ENCODE data around the gene THEMIS.
A peak's percentile ranks its signal among the peaks of the same experiment; 100 is the strongest.
"Not testable (repeated sequence)": the region's sequence is repeated elsewhere in the genome, so short reads cannot be mapped to it uniquely, and the experiment has no call there.

THEMIS gene

DNA sequence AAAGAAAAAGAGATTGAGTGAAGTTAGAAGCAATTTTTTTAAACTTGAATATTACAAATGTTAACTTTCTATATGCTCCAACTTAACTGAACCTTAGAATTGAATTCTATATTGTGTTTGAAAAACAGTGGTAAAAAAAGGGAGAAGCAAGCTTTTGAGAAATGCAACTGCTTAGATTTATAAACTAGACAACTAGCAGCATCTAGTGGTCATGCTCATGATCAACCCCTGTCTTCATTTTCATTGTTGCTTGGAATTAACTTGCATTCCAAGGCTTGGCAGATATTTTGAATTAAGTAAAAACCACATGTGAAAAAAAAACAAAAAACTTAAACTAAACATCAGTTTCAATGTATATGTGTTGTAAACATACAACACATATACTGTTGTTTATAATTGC, 210.8 kb downstream of the THEMIS start:
- H3K9me3 ChIP-seq = no peaks in the 10 kb centered on the region
- DNase-seq (ENCODE audit: low spot score in 2 of 2) = peak in 1 of 2 experiments; percentile 31
- no peaks in the 10 kb centered on the region for H3K36me3 ChIP-seq (replicated peaks)
- H3K4me3 ChIP-seq = no peak overlapping the region
- H3K4me1 ChIP-seq = no peaks in the 10 kb centered on the region
- in situ Hi-C loops (cut with MboI; ENCODE audit: low sequenced_read_pairs) = no loop called here
- no peaks in the 10 kb centered on the region; the same call in 1 of the 2 replicates for H3K27me3 ChIP-seq (ENCODE audit: low read depth)

DNA sequence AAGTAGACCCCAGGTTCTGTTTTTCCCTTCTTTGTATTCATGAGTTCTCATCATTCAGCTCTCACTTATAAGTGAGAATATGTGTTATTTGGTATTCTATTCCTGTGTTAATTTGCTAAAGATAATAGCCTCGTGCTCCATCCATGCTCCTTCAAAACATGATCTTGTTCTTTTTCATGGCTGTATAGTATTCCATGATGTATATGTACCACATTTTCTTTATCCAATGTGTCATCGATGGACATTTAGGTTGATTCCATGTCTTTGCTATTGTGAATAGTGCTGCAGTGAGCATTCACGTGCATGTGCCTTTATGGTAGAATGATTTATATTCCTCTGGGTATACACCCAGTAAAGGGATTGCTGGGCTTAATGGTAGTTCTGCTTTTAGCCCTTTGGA, 213.4 kb downstream of the THEMIS start:
- H3K4me3 ChIP-seq; H3K4me1 ChIP-seq; H3K27me3 ChIP-seq (ENCODE audit: low read depth); H3K36me3 ChIP-seq (replicated peaks); in situ Hi-C loops (cut with MboI; ENCODE audit: low sequenced_read_pairs); DNase-seq (ENCODE audit: low spot score in 2 of 2); H3K9me3 ChIP-seq: not testable (repeated sequence)

DNA sequence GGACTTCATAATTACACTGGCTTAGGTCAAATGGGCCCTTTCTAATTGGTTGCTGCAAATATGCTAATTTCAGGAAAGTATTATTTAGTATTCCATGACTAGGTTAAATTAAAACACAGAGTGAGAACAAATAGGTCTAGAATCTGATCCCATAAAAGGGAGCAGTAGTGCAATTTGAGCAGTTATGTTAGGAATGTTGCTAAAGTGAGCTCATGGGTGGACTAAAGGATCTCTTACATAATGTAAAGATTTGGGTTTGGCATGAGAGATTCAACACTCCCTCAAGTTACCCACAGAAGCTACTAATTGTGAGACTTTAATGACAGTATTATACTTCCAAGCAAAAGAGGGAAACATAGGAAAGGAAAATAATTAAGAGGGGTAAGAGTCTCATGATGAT, 214.8 kb downstream of the THEMIS start:
- no peaks in the 10 kb centered on the region for H3K4me1 ChIP-seq
- in situ Hi-C loops (cut with MboI; ENCODE audit: low sequenced_read_pairs) = no loop called here
- H3K9me3 ChIP-seq = no peaks in the 10 kb centered on the region
- no peak overlapping the region for H3K4me3 ChIP-seq
- no peak for DNase-seq (ENCODE audit: low spot score in 2 of 2)
- no peaks in the 10 kb centered on the region for H3K36me3 ChIP-seq (replicated peaks)
- no peaks in the 10 kb centered on the region for H3K27me3 ChIP-seq (ENCODE audit: low read depth)

DNA sequence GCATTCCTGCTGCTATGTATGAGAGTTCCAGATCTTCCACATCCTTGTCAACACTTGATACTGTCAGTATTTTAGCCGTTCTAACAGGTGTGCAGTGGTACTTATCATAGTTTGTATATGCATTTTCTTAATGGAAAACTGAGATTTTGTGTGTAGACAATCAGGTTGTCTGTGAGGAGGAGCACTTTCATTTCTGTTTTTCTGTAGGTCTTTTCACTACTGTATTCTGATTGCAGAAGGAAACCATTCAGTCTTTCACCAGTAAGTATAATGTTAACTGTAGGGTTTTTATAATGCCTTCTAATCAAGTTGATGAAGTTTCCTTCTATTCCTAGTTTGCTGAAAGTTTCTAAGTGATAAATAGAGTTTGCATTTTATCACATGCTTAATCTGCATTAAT, 216.4 kb downstream of the THEMIS start:
- Histone ChIP-seq H3K27me3 (ENCODE audit: low read depth) (no peaks in the 10 kb centered on the region), H3K4me1 (no peaks in the 10 kb centered on the region), H3K4me3 (no peak overlapping the region), H3K36me3 (replicated peaks) (no peaks in the 10 kb centered on the region), H3K9me3 (no peaks in the 10 kb centered on the region)
- DNase-seq (ENCODE audit: low spot score in 2 of 2) = no peak
- in situ Hi-C loops (cut with MboI; ENCODE audit: low sequenced_read_pairs) = no loop called here

All from HAP-1 (cell line).